Measurements from ENCODE around the gene GSTM3.

GRCh38 chr1:109787211-109787844 is 46.5 kb upstream of the GSTM3 start:
- TF ChIP-seq CTCF (IDR thresholded peaks at IDR 0.05; ENCODE audit: insufficient read depth, low read depth, low read length) (no peak), EZH2 (IDR thresholded peaks at IDR 0.05; ENCODE audit: insufficient read depth, low read length) (no peak)

All from astrocyte (in vitro differentiated cells and primary cell).